ENCODE data around the gene ZC3HAV1.

The ZC3HAV1 gene

DNA sequence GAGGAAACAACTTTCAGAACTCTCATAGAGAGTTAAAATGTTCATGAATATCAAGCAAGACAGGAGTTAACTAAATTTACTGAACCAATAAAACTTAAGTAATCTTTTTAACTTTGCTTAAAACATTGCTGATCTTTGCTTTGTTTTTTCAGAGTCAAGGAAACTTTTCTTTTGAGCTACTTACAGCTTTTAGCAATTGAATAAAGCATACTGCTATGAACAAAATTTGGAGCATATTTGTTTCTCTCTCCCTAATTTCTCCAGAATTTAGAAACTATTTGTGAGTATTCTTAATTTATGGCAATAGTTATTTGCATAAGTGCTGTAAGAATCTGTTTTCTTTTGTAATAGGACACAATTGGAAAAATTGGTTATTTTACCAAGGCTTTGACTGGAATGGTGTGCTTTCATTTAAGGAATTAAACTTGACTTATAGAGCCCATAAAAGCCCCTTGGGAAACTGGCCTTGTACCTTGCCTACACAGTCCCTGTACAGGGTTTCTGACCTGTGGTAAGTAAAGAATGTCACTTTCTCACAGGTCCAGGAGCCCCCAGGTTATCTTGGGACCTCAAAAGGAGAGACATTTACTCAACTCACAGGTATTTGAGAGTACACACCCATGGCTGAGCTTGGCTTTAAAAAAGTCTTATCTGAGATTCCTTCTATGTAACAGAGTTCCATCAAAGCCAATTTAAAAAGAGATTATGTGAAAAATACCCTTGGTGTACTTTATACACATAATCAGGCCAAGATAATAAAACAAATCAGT lies 105.0 kb downstream of the ZC3HAV1 start:
- no peak for DNase-seq

DNA sequence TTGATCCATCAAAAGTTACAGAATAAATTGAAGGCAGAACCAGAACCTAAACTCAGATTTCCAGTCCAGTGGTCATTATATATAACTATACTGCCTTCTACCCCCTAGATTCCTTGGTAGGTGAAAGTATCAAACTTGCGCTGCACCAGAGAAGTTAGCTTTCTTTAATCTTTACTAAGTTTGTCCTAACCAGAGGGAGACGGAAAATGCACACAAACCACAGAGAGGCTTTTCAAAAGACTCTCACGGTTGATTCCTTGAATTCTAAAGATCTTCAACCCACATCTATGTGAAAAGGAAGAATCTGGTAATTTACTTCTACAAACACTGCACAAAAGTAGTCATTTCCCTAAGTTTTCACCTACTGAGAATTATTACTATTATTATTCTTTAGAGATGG lies 110.1 kb downstream of the ZC3HAV1 start:
- no peak for DNase-seq
